ENCODE results near the gene EMC8. TPM values are rescaled to one million over a fixed set of nuclear protein-coding genes. Genes with fewer than 3 reads are reported as not detected.

The EMC8 gene
- total RNA-seq, 1 experiment from 2014 or later: 24.2 TPM

- Histone ChIP-seq H3K9ac (ENCODE audit: low read length) (no peak overlapping the region), H2AFZ (ENCODE audit: low read length) (no peak overlapping the region), H3K4me1 (ENCODE audit: low read length) (no peaks in the 10 kb centered on the region), H3K9me2 (replicated peaks; ENCODE audit: insufficient read depth, low read length) (no peaks in the 10 kb centered on the region), H3K27ac (ENCODE audit: low read length) (no peak overlapping the region), H3K79me2 (ENCODE audit: low read length) (peaks cover 6% of the 10 kb centered on the region), H3K4me2 (ENCODE audit: low read depth, low read length, poor library complexity, severe bottlenecking) (no peak overlapping the region), H3K36me3 (ENCODE audit: insufficient read depth, low read length) (peaks cover 34% of the 10 kb centered on the region), H4K20me1 (ENCODE audit: insufficient read depth, low read depth, low read length) (peaks cover 11% of the 10 kb centered on the region), H3K27me3 (ENCODE audit: low read length) (no peaks in the 10 kb centered on the region), H3K9me3 (ENCODE audit: low read length) (no peaks in the 10 kb centered on the region), H3K4me3 (ENCODE audit: low read length) (no peak overlapping the region)
- DNase-seq: no peak
These were observed 7.2 kb upstream of the EMC8 start for GRCh38 chr16:85806539-85806938.

- no peaks in the 10 kb centered on the region for H3K9me2 ChIP-seq (replicated peaks; ENCODE audit: insufficient read depth, low read length)
- H3K79me2 ChIP-seq (ENCODE audit: low read length): peaks cover 16% of the 10 kb centered on the region
- H3K4me2 ChIP-seq (ENCODE audit: low read depth, low read length, poor library complexity, severe bottlenecking): no peak overlapping the region
- H3K9ac ChIP-seq (ENCODE audit: low read length): no peak overlapping the region
- H2AFZ ChIP-seq (ENCODE audit: low read length): no peak overlapping the region
- H3K9me3 ChIP-seq (ENCODE audit: low read length): no peaks in the 10 kb centered on the region
- H4K20me1 ChIP-seq (ENCODE audit: insufficient read depth, low read depth, low read length): peaks cover 21% of the 10 kb centered on the region
- DNase-seq: no peak
- H3K36me3 ChIP-seq (ENCODE audit: insufficient read depth, low read length): peaks cover 42% of the 10 kb centered on the region
- no peaks in the 10 kb centered on the region for H3K27me3 ChIP-seq (ENCODE audit: low read length)
- H3K4me3 ChIP-seq (ENCODE audit: low read length): no peak overlapping the region
- H3K27ac ChIP-seq (ENCODE audit: low read length): no peak overlapping the region
- peaks cover 9% of the 10 kb centered on the region for H3K4me1 ChIP-seq (ENCODE audit: low read length)
These were observed 6.2 kb upstream of the EMC8 start for GRCh38 chr16:85805442-85806045.

- Histone ChIP-seq H3K4me2 (ENCODE audit: low read depth, low read length, poor library complexity, severe bottlenecking) (no peak overlapping the region), H3K9me3 (ENCODE audit: low read length) (no peaks in the 10 kb centered on the region), H3K27me3 (ENCODE audit: low read length) (no peaks in the 10 kb centered on the region), H3K4me3 (ENCODE audit: low read length) (no peak overlapping the region), H2AFZ (ENCODE audit: low read length) (no peak overlapping the region), H3K36me3 (ENCODE audit: insufficient read depth, low read length) (peaks cover 42% of the 10 kb centered on the region), H3K9me2 (replicated peaks; ENCODE audit: insufficient read depth, low read length) (no peaks in the 10 kb centered on the region), H3K9ac (ENCODE audit: low read length) (no peak overlapping the region), H3K27ac (ENCODE audit: low read length) (no peak overlapping the region), H3K4me1 (ENCODE audit: low read length) (peaks cover 11% of the 10 kb centered on the region), H3K79me2 (ENCODE audit: low read length) (peaks cover 34% of the 10 kb centered on the region), H4K20me1 (ENCODE audit: insufficient read depth, low read depth, low read length) (peaks cover 33% of the 10 kb centered on the region)
- no peak for DNase-seq
These were observed 4.2 kb upstream of the EMC8 start for GRCh38 chr16:85803570-85803969.

- no peaks in the 10 kb centered on the region for H3K9me2 ChIP-seq (replicated peaks; ENCODE audit: insufficient read depth, low read length)
- DNase-seq: no peak
- H3K9me3 ChIP-seq (ENCODE audit: low read length): no peaks in the 10 kb centered on the region
- peak overlapping the region; percentile 98 for H3K9ac ChIP-seq (ENCODE audit: low read length)
- peaks cover 67% of the 10 kb centered on the region for H3K79me2 ChIP-seq (ENCODE audit: low read length)
- H3K27ac ChIP-seq (ENCODE audit: low read length): peak overlapping the region; percentile 34; the same call in 1 of the 2 replicates
- H2AFZ ChIP-seq (ENCODE audit: low read length): no peak overlapping the region
- H3K36me3 ChIP-seq (ENCODE audit: insufficient read depth, low read length): peaks cover 46% of the 10 kb centered on the region
- no peaks in the 10 kb centered on the region for H3K27me3 ChIP-seq (ENCODE audit: low read length)
- peak overlapping the region; percentile 87 for H3K4me3 ChIP-seq (ENCODE audit: low read length)
- peaks cover 56% of the 10 kb centered on the region for H4K20me1 ChIP-seq (ENCODE audit: insufficient read depth, low read depth, low read length)
- peak overlapping the region; percentile 75 for H3K4me2 ChIP-seq (ENCODE audit: low read depth, low read length, poor library complexity, severe bottlenecking)
- peaks cover 23% of the 10 kb centered on the region for H3K4me1 ChIP-seq (ENCODE audit: low read length)
These were observed 951 bp upstream of the EMC8 start for GRCh38 chr16:85800321-85800669.

- H3K4me1 ChIP-seq (ENCODE audit: low read length): peaks cover 23% of the 10 kb centered on the region
- peak overlapping the region; percentile 41; the same call in 1 of the 2 replicates for H3K27ac ChIP-seq (ENCODE audit: low read length)
- DNase-seq: peak; percentile 73
- peak overlapping the region; percentile 98 for H3K9ac ChIP-seq (ENCODE audit: low read length)
- no peaks in the 10 kb centered on the region for H3K9me2 ChIP-seq (replicated peaks; ENCODE audit: insufficient read depth, low read length)
- H4K20me1 ChIP-seq (ENCODE audit: insufficient read depth, low read depth, low read length): peaks cover 57% of the 10 kb centered on the region
- H2AFZ ChIP-seq (ENCODE audit: low read length): no peak overlapping the region; the same call in 1 of the 2 replicates
- H3K4me2 ChIP-seq (ENCODE audit: low read depth, low read length, poor library complexity, severe bottlenecking): peak overlapping the region; percentile 75
- no peaks in the 10 kb centered on the region for H3K9me3 ChIP-seq (ENCODE audit: low read length)
- H3K4me3 ChIP-seq (ENCODE audit: low read length): peak overlapping the region; percentile 87
- H3K36me3 ChIP-seq (ENCODE audit: insufficient read depth, low read length): peaks cover 51% of the 10 kb centered on the region
- peaks cover 80% of the 10 kb centered on the region for H3K79me2 ChIP-seq (ENCODE audit: low read length)
- H3K27me3 ChIP-seq (ENCODE audit: low read length): no peaks in the 10 kb centered on the region
These were observed 345 bp downstream of the EMC8 start for GRCh38 chr16:85798901-85799496.

- Histone ChIP-seq H3K27me3 (ENCODE audit: low read length) (no peaks in the 10 kb centered on the region), H2AFZ (ENCODE audit: low read length) (no peak overlapping the region), H3K79me2 (ENCODE audit: low read length) (peaks cover 86% of the 10 kb centered on the region), H3K9ac (ENCODE audit: low read length) (peak overlapping the region; percentile 98), H3K9me3 (ENCODE audit: low read length) (no peaks in the 10 kb centered on the region), H3K4me2 (ENCODE audit: low read depth, low read length, poor library complexity, severe bottlenecking) (peak overlapping the region; percentile 75), H3K9me2 (replicated peaks; ENCODE audit: insufficient read depth, low read length) (no peaks in the 10 kb centered on the region), H3K36me3 (ENCODE audit: insufficient read depth, low read length) (peaks cover 49% of the 10 kb centered on the region), H3K4me1 (ENCODE audit: low read length) (peaks cover 23% of the 10 kb centered on the region), H3K27ac (ENCODE audit: low read length) (no peak overlapping the region), H3K4me3 (ENCODE audit: low read length) (peak overlapping the region; percentile 87), H4K20me1 (ENCODE audit: insufficient read depth, low read depth, low read length) (peaks cover 62% of the 10 kb centered on the region)
- DNase-seq: no peak
These were observed 1.0 kb downstream of the EMC8 start for GRCh38 chr16:85798283-85798776.

- H2AFZ ChIP-seq (ENCODE audit: low read length): no peak overlapping the region
- peaks cover 32% of the 10 kb centered on the region; the same call in 1 of the 2 replicates for H3K36me3 ChIP-seq (ENCODE audit: insufficient read depth, low read length)
- H3K79me2 ChIP-seq (ENCODE audit: low read length): peaks cover 98% of the 10 kb centered on the region
- H3K4me1 ChIP-seq (ENCODE audit: low read length): peaks cover 23% of the 10 kb centered on the region
- H3K4me2 ChIP-seq (ENCODE audit: low read depth, low read length, poor library complexity, severe bottlenecking): no peak overlapping the region
- no peaks in the 10 kb centered on the region for H3K9me2 ChIP-seq (replicated peaks; ENCODE audit: insufficient read depth, low read length)
- no peak overlapping the region for H3K4me3 ChIP-seq (ENCODE audit: low read length)
- H3K9ac ChIP-seq (ENCODE audit: low read length): no peak overlapping the region
- no peak for DNase-seq
- peaks cover 62% of the 10 kb centered on the region for H4K20me1 ChIP-seq (ENCODE audit: insufficient read depth, low read depth, low read length)
- H3K27me3 ChIP-seq (ENCODE audit: low read length): no peaks in the 10 kb centered on the region
- no peak overlapping the region for H3K27ac ChIP-seq (ENCODE audit: low read length)
- no peaks in the 10 kb centered on the region for H3K9me3 ChIP-seq (ENCODE audit: low read length)
These were observed 2.7 kb downstream of the EMC8 start for GRCh38 chr16:85796599-85796998.

GRCh38 chr16:85796152-85796551 lies 3.2 kb downstream of the EMC8 start:
- H3K4me1 ChIP-seq (ENCODE audit: low read length): peaks cover 20% of the 10 kb centered on the region
- H3K9me2 ChIP-seq (replicated peaks; ENCODE audit: insufficient read depth, low read length): no peaks in the 10 kb centered on the region
- no peak for DNase-seq
- H3K27ac ChIP-seq (ENCODE audit: low read length): no peak overlapping the region
- no peaks in the 10 kb centered on the region for H3K27me3 ChIP-seq (ENCODE audit: low read length)
- no peak overlapping the region for H2AFZ ChIP-seq (ENCODE audit: low read length)
- no peak overlapping the region for H3K9ac ChIP-seq (ENCODE audit: low read length)
- peaks cover 27% of the 10 kb centered on the region; the same call in 1 of the 2 replicates for H3K36me3 ChIP-seq (ENCODE audit: insufficient read depth, low read length)
- H4K20me1 ChIP-seq (ENCODE audit: insufficient read depth, low read depth, low read length): peaks cover 60% of the 10 kb centered on the region
- no peak overlapping the region for H3K4me2 ChIP-seq (ENCODE audit: low read depth, low read length, poor library complexity, severe bottlenecking)
- H3K79me2 ChIP-seq (ENCODE audit: low read length): peaks cover 98% of the 10 kb centered on the region
- H3K4me3 ChIP-seq (ENCODE audit: low read length): no peak overlapping the region
- H3K9me3 ChIP-seq (ENCODE audit: low read length): no peaks in the 10 kb centered on the region

All from Karpas-422 (cell line).